Kasumi-1 (cell line): Measurements from ENCODE around the gene MLLT3.

ENCODE experiments used
- DNase-seq, 2 experiments: peaks; one replicate each; lab custom pipeline; 2025; lab: John Stamatoyannopoulos, UW

Gene MLLT3

DNA sequence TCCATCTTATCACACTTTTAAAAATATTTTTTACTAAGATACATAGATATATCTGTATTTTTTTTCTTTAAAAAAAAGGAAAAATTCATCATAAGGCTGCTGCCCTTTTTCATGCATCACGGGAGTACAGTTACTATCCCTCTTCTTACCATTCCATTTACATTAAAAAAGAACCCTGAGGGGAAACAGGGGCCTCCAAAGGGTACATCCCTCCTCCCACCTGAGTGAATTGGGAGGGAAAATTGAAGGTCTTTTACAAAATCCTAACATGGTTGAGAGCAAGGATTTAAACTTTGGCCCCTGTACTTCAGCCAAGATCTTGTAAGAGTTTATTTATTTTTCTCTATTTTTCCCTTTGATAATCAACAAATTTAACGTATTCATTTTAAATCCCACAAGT, 319.2 kb downstream of the MLLT3 start:
- no peak for DNase-seq

DNA sequence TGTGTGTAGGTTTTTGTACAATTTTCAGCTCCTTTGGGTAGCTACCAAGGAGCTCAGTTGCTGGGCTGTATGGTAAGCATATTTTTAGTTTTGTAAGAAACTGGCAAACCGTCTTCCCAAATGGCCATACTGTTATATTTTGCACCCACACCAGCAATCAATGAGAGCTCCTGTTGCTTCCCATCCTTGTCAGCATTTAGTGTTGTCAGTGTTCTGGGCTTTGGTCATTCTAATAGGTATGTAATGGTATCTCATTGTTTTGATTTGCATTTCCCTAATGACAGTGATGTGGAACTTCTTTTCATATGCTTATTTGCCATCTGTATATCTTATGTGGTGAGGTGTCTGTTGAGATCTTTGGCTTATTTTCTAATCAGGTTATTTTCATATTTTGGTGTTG, 320.1 kb downstream of the MLLT3 start:
- no peak for DNase-seq

DNA sequence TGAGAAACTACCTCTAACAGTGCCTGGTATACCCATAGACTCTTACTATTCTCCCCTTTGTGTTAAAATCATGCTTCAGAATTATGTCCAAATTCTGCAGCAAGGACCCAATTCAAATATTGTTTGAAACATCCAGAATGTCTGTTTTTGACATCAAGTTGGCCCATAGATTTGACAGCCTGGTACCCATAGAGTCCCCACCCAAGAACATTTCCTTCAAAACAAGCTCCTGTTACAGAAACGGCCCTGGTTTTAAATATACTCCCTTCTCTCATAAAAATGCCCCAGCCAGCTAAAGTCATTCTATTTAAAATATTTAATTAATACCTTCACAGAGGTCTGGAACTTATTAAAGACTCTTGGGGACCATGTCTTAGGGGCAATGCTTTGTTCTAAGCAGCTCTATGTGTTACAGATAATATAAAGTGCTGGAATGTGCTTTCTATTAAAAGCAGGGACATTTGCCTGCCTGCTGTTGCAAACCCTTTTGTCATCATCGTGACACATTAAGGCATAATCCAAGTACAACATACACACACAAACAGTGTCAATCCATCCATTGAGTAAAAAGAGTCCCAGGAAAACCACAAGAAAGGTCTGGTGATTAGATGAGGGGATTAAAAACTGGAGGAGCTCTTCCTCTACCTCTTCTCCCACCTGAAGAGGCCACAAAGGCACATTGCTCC, 321.7 kb downstream of the MLLT3 start:
- DNase-seq = no peak

DNA sequence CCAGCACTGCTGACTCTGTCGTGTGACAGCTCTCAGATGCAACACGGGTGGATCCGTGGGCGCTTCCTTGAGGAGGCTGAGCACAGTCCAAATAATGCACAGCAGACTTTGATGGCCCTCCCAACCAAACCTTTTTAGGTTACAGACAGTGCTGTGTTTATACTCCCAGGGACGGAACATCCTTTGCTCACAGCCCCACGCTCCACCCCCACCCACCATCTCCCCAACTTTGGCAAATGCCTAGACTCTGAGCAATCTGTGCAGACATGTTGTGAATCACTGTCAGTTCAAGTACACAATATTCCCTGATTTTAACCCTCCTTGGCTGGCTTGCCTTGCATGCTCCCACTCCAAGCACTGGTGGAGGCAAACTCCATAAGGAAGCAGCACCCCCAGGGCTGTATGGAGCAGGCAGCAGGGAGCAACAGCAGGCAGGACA, 324.6 kb downstream of the MLLT3 start:
- DNase-seq = no peak

DNA sequence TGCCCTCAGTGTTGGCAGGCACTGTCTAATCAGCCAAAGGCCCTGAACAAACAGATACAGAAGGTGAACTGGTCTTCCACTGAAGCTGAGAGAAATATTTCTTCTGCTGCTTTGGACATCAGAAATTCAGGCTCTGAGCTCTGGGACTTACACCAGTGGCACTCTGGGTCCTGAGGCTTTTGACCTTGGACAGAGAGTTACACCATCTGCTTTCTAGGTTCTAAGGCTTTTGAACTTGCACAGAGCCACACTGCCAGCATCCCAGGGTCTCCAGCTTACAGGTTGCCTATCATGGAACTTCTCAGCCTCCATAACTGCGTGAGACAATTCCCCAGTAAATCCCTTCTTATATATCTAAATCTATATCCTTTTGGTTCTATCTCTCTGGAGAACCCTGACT, 326.7 kb downstream of the MLLT3 start:
- DNase-seq = no peak

DNA sequence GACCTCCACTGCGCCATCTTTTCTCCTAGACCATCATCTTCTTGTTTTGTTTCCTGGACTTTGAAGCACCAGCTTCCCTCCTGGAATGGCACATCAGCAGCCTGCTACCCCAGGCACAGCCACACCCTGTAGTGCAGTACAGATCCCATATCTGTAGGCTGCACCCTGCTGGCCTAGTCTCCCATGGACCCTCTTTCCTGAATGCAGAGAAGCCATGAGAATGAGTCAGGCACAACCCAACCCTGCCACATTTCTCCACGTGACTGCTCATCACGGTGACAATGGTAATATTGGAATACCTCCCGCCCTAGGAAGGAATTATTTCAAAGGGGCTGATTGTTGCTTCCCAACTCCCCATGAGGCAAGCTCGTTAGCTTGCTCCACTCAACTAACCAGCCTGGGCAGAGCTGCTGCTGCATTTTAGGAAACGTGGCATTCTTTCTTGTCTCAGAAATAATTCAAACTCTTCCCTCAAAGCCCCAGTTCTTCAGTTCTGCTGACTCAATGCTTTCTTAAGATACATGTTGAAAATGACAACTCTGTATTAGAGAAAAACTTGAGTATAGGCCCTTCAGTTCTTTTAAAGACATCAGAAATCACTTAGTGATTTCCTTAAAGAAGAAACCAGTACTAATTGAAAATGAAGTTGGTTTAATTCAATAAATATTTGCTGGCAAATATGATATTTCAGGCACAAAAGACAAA, 328.1 kb downstream of the MLLT3 start:
- no peak for DNase-seq

DNA sequence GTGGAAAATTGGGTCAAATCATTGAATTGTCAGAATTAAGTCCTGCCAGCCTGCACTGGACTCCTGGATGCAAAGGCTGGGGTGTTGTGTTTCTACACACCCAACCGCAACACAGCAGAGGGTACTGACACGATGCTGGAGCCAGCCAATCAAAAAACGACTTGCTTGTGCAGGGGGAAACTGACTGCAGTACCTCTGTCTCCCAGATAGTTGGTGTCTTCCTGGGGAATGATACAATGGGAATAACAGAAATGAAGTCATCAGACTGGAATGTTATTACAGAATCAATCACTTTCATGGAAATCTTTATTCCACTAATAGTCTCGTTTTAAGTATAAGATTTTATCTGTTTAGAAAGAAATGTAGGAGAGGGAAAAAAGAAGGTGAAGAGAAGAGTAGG, 330.3 kb downstream of the MLLT3 start:
- DNase-seq = no peak
